Neural progenitor cell (in vitro differentiated cells): ENCODE data around the gene TLR1. TPM values are rescaled to one million over a fixed set of nuclear protein-coding genes. Genes with fewer than 3 reads are reported as not detected.
A peak's percentile ranks its signal among the peaks of the same experiment; 100 is the strongest.

ENCODE experiments used
- DNase-seq: peaks from one replicate; pipeline ENCODE4 v3.0.0-alpha.2; 2016; ENCODE audit warnings: low spot score
- H2AFZ ChIP-seq: fragments of 200-600 bp; sonication (generic); replicated peaks from 2 replicates; pipeline ENCODE4 v1.6.1; 2016; ENCODE audit warnings: antibody characterized with exemption
- H3F3A ChIP-seq: fragments of 200-600 bp; sonication (generic); 2 replicates; pipeline ENCODE4 v1.6.1; 2016; ENCODE audit warnings: antibody characterized with exemption, low read depth
- H3K27ac ChIP-seq: fragments of 200-600 bp; sonication (generic); 2 replicates; pipeline ENCODE4 v1.5.1; 2016; ENCODE audit warnings: mild to moderate bottlenecking
- H3K27me3 ChIP-seq: fragments of 200-600 bp; sonication (generic); 2 replicates; pipeline ENCODE4 v1.6.1; 2016; ENCODE audit warnings: mild to moderate bottlenecking, moderate library complexity
- H3K36me3 ChIP-seq: fragments of 200-600 bp; sonication (generic); 2 replicates; pipeline ENCODE4 v1.5.1; 2016
- H3K4me1 ChIP-seq: fragments of 200-600 bp; sonication (generic); 2 replicates; pipeline ENCODE4 v1.6.1; 2016; ENCODE audit warnings: mixed run types
- H3K4me2 ChIP-seq: fragments of 200-600 bp; sonication (generic); 2 replicates; pipeline ENCODE4 v1.6.1; 2016
- H3K4me3 ChIP-seq: fragments of 200-600 bp; sonication (generic); 2 replicates; pipeline ENCODE4 v1.5.1; 2016
- H3K79me2 ChIP-seq: fragments of 200-600 bp; sonication (generic); 2 replicates; pipeline ENCODE4 v1.6.1; 2016; ENCODE audit warnings: low read depth
- H3K9ac ChIP-seq: fragments of 200-600 bp; sonication (generic); 2 replicates; pipeline ENCODE4 v1.6.1; 2016
- H3K9me3 ChIP-seq: fragments of 200-600 bp; sonication (generic); 2 replicates; pipeline ENCODE4 v1.5.1; 2016; ENCODE audit warnings: low read depth
- H4K20me1 ChIP-seq: fragments of 200-600 bp; sonication (generic); 2 replicates; pipeline ENCODE4 v1.6.1; 2016; ENCODE audit warnings: low read depth
- H3K27ac Mint-ChIP-seq: 3 replicates; pipeline ENCODE4 v1.8.0; 2021; ENCODE audit warnings: mixed read lengths
- H3K27me3 Mint-ChIP-seq: 2 replicates; pipeline ENCODE4 v1.8.0; 2022; ENCODE audit warnings: low read depth, mild to moderate bottlenecking, inconsistent platforms, moderate library complexity, mixed read lengths; ENCODE audit not compliant: insufficient read depth
- H3K36me3 Mint-ChIP-seq: 3 replicates; pipeline ENCODE4 v1.8.0; 2021; ENCODE audit warnings: mixed read lengths
- H3K4me1 Mint-ChIP-seq: 3 replicates; pipeline ENCODE4 v1.8.0; 2021; ENCODE audit warnings: mixed read lengths
- H3K4me3 Mint-ChIP-seq: 3 replicates; pipeline ENCODE4 v1.8.0; 2021; ENCODE audit warnings: mild to moderate bottlenecking, moderate library complexity, mixed read lengths
- H3K9me3 Mint-ChIP-seq: 3 replicates; pipeline ENCODE4 v1.8.0; 2020; ENCODE audit warnings: mixed read lengths
- EZH2 ChIP-seq: fragments of 200-600 bp; sonication (generic); IDR thresholded peaks from 2 replicates; pipeline ENCODE4 v1.6.1; 2017; ENCODE audit warnings: antibody characterized with exemption, mild to moderate bottlenecking, moderate library complexity
- EZH2phosphoT487 ChIP-seq: fragments of 200-600 bp; sonication (generic); IDR thresholded peaks from 2 replicates; pipeline ENCODE4 v1.6.1; 2017; ENCODE audit warnings: antibody characterized with exemption
- total RNA-seq: library from RNA; depleted of rRNA; stranded (reverse); fragments of >200 nt; gene quantifications from 2 replicates; pipeline ENCODE4 v1.2.3, GENCODE V29; 2015; ENCODE audit warnings: low replicate concordance
- TF ChIP-seq, protein P1 (sequence below): fragments of 200-600 bp; sonication (generic); IDR thresholded peaks from 2 replicates; pipeline ENCODE4 v1.5.1; 2017; ENCODE audit warnings: antibody characterized with exemption, mild to moderate bottlenecking

The TLR1 gene
- total RNA-seq, 1 donor from 2014 or later, result not detected

DNA sequence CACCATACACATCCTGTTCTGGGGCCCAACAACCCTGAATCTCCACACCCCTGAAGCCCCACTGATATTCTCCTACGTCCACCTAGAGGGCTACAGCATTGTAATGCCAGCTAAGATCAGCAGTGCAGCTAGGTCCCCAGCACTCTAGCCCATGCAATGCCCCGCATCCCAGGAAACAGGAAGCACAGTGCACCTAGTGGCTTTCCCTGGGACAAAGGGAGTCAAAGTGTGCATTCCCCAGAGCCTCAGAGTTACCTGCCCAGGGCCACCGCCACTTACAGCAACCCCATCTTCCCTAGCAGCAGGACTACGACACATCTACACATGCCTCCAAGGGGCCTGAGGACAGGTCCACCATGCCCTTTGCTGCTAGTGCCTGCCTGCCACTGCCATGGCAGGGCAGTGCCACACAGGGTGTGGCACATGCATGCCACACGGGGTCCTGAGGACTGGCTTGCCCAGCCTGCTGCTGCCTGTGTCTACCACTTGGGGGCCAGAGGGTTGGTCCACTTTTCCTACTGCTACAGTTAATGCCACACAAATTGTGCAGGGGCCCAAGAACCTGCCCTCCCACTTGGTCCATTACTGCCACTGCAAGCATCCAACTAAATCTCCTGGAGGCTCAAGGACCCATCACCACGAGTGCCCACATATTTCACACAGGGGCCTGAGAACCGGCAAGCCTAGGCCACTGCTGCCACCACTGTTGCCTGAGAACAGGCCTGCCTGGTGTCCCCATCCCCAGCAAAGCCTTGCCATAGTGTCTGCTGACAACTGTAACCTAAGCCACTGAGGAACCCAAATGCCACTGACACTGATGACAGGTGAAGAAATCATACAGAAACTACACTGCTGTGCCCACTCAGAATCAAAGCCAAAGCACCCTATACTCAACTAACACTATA lies 28.3 kb upstream of the TLR1 start:
- Histone ChIP-seq H3F3A (no peaks in the 10 kb centered on the region), H3K27me3 (no peaks in the 10 kb centered on the region), H3K36me3 (no peaks in the 10 kb centered on the region), H3K27ac (no peak overlapping the region), H3K9me3 (no peaks in the 10 kb centered on the region), H3K79me2 (no peaks in the 10 kb centered on the region), H3K4me1 (no peaks in the 10 kb centered on the region), H3K4me2 (no peak overlapping the region), H2AFZ (no peak overlapping the region), H4K20me1 (no peaks in the 10 kb centered on the region), H3K4me3 (no peak overlapping the region), H3K9ac (no peak overlapping the region)
- Mint-ChIP-seq H3K27ac (no peak overlapping the region), H3K27me3 (no peaks in the 10 kb centered on the region), H3K36me3 (peaks cover 2% of the 10 kb centered on the region), H3K9me3 (peaks cover 25% of the 10 kb centered on the region), H3K4me3 (no peak overlapping the region), H3K4me1 (no peaks in the 10 kb centered on the region)
- DNase-seq, result no peak
- TF ChIP-seq EZH2phosphoT487, result no peak
- TF ChIP-seq, protein P1, sequence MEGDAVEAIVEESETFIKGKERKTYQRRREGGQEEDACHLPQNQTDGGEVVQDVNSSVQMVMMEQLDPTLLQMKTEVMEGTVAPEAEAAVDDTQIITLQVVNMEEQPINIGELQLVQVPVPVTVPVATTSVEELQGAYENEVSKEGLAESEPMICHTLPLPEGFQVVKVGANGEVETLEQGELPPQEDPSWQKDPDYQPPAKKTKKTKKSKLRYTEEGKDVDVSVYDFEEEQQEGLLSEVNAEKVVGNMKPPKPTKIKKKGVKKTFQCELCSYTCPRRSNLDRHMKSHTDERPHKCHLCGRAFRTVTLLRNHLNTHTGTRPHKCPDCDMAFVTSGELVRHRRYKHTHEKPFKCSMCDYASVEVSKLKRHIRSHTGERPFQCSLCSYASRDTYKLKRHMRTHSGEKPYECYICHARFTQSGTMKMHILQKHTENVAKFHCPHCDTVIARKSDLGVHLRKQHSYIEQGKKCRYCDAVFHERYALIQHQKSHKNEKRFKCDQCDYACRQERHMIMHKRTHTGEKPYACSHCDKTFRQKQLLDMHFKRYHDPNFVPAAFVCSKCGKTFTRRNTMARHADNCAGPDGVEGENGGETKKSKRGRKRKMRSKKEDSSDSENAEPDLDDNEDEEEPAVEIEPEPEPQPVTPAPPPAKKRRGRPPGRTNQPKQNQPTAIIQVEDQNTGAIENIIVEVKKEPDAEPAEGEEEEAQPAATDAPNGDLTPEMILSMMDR, result peak; percentile 29

DNA sequence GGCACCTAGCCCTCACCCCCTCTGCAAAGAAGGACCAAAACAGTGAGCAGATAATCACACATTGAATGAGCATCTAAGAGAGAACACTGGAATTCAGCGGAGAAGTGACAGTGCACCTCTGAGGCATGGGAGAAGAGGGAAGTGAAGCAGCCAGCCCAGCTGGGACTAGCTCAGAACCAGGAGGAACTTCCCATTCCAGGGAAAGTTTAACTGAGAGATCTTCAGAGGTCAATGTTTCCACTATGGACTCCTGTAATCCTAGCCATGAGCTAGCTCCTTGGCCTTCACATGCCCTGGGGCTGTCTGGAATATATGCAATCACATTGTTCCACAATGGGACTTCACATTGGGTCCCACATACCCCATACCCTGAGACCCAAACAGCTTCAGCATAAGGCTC lies 27.6 kb upstream of the TLR1 start:
- Histone ChIP-seq H3K4me3 (no peak overlapping the region), H3K79me2 (no peaks in the 10 kb centered on the region), H3K36me3 (no peaks in the 10 kb centered on the region), H3K27me3 (no peaks in the 10 kb centered on the region), H3K27ac (no peak overlapping the region), H2AFZ (no peak overlapping the region), H3K9ac (no peak overlapping the region), H3F3A (no peaks in the 10 kb centered on the region), H4K20me1 (no peaks in the 10 kb centered on the region), H3K4me1 (no peaks in the 10 kb centered on the region), H3K9me3 (no peaks in the 10 kb centered on the region), H3K4me2 (no peak overlapping the region)
- Mint-ChIP-seq H3K36me3 (no peaks in the 10 kb centered on the region), H3K27ac (no peak overlapping the region), H3K4me3 (no peak overlapping the region), H3K9me3 (peaks cover 21% of the 10 kb centered on the region), H3K4me1 (no peaks in the 10 kb centered on the region), H3K27me3 (no peaks in the 10 kb centered on the region)
- no peak for DNase-seq
- TF ChIP-seq EZH2 (no peak), EZH2phosphoT487 (no peak)
- TF ChIP-seq, protein P1, result no peak

DNA sequence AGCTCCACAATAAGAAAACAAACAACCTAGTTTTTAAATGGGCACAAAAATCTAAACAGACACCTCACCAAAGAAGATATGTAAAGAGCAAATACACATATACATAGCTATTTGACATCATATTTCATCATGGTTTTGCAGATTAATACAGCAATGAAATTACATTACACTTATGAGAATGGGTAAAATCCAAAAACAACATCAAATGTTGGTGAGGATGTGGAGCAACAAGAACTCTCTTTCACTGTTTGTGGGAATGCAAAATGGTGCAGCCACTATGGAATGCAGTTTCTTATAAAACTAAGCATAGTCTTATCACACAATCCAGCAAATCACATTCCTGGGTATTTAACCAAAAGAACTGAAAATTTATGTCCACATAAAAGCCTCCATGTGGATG lies 27.1 kb upstream of the TLR1 start:
- no peak overlapping the region for H2AFZ ChIP-seq
- H3K9me3 Mint-ChIP-seq, result peaks cover 21% of the 10 kb centered on the region

More for the DNA sequence above, 27.1 kb upstream of the TLR1 start:
- Histone ChIP-seq H3K27ac (no peak overlapping the region), H3K4me2 (no peak overlapping the region), H4K20me1 (no peaks in the 10 kb centered on the region), H3K4me3 (no peak overlapping the region), H3K27me3 (no peaks in the 10 kb centered on the region), H3K9me3 (no peaks in the 10 kb centered on the region), H3F3A (no peaks in the 10 kb centered on the region), H3K36me3 (no peaks in the 10 kb centered on the region), H3K9ac (no peak overlapping the region), H3K79me2 (no peaks in the 10 kb centered on the region), H3K4me1 (no peaks in the 10 kb centered on the region)
- Mint-ChIP-seq H3K27me3 (no peaks in the 10 kb centered on the region), H3K27ac (no peak overlapping the region), H3K4me3 (no peak overlapping the region), H3K4me1 (no peaks in the 10 kb centered on the region), H3K36me3 (no peaks in the 10 kb centered on the region)
- no peak for DNase-seq
- no peak for TF ChIP-seq EZH2
- TF ChIP-seq, protein P1, result no peak
